Measurements from ENCODE around the gene SEC11A.
A peak's percentile ranks its signal among the peaks of the same experiment; 100 is the strongest.
"Not testable (repeated sequence)": the region's sequence is repeated elsewhere in the genome, so short reads cannot be mapped to it uniquely, and the experiment has no call there.

SEC11A gene

DNA sequence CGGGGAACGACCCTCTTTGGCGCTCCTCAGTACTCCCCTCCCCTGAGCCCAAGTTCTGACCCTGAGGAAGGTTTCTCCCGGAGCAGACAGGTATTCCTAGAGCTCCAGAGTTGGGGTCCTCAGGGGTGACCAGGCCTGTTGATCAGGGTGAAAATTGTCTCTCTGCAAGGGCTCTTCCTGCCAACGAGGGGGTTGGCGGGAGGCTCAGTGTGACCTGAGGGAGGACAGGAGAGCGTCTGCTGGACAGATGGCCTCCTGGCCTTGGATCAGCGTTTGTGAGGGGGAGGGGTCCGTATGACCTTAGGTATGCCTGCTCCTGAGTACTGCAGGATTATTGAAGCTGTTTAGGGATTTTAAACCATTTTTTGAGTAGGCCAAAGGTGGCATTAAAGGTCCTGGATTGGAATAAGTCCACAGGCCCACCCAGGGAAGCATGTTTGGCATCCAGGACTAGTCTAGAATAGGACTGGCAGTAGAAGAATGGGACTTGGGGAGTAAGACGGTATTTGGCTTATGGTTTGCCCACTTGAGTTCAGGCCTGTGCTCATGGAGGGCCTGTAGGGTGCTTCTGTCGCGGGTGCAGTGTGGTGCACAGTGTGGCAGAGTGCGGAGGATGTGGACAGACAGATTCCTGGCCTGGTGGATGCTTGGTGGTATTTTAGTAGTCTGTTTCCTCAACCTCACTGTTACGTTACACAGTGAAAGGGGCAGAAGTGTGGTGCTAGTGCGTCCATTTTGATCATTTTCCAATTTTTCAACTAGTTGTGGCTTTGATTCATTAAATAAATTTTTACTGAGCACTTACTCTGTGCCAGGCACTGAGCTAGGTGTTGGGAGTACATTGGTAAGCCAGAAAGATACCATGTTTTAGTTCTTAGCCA, 33.4 kb upstream of the SEC11A start:
- peak overlapping the region; percentile 78 for H3K27ac Mint-ChIP-seq
- peak overlapping the region; percentile 88 for H3K4me3 Mint-ChIP-seq
- H3K4me1 Mint-ChIP-seq: peaks cover 42% of the 10 kb centered on the region
- DNase-seq (ENCODE audit: low spot score in 2 of 2) (peak; percentile 20 to 30), ATAC-seq (ENCODE audit: low read depth) (no peak)
- H3K36me3 Mint-ChIP-seq: peaks cover 5% of the 10 kb centered on the region
- H3K9me3 Mint-ChIP-seq: no peaks in the 10 kb centered on the region
- H3K27me3 Mint-ChIP-seq: no peaks in the 10 kb centered on the region

DNA sequence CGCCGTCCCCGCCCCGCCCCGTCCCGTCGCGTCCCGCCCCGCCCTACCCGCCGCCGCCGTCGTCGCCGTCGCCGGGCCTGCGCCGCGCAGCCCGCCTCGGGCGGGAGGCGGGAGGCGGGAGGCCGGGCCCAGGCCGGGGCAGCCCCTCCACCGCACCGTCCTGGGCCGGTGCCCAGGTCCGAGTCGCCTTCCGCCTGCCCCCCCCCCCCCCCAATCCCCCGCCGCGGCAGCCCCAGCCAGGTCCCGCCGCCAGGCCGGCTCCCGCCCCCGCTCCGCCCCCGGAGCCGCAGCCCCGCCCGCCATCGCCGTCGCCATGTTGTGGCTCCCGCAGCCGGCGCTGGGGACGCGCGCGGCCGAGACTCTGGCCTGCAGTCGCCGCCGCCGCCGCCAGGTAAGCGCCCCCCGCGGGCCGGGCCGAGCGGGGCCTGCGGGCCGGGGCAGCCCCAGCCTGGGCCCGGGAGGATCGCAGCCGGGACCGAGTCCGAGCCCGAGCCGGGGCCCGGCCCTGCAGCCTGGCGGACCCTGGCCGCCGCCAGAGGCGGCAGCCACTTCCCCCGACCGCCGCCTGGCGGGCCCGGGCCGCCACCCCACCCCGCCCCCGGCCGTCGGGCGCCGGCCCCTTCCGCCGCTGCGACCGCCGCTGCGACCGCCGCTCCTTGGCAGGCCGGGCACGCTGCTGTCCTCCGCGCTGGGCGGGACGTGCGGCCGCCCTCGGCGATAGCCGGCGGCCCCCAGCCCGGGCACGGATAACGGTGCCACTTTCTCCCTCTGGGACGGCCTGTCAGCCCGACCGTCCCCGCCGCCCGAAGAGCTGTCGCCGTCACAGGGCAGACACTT, 32.6 kb upstream of the SEC11A start, which contains the start of gene ZNF592:
ZNF592 (plus strand) TSS at position 319 of the 837 bp plus-strand sequence. CDS start 34,084 bp downstream, outside the sequence.
- DNase-seq (ENCODE audit: low spot score in 2 of 2): peak; percentile 79 to 88
- peak within 1 kb of the TSS; percentile 95 for H3K27ac Mint-ChIP-seq
- no peaks in the 10 kb centered on the region for H3K27me3 Mint-ChIP-seq
- ATAC-seq (ENCODE audit: low read depth): peak; percentile 66
- peak within 1 kb of the TSS; percentile 90 for H3K4me3 Mint-ChIP-seq
- peaks cover 42% of the 10 kb centered on the region for H3K4me1 Mint-ChIP-seq
- no peaks in the 10 kb centered on the region for H3K9me3 Mint-ChIP-seq
- H3K36me3 Mint-ChIP-seq: peaks cover 5% of the 10 kb centered on the region

DNA sequence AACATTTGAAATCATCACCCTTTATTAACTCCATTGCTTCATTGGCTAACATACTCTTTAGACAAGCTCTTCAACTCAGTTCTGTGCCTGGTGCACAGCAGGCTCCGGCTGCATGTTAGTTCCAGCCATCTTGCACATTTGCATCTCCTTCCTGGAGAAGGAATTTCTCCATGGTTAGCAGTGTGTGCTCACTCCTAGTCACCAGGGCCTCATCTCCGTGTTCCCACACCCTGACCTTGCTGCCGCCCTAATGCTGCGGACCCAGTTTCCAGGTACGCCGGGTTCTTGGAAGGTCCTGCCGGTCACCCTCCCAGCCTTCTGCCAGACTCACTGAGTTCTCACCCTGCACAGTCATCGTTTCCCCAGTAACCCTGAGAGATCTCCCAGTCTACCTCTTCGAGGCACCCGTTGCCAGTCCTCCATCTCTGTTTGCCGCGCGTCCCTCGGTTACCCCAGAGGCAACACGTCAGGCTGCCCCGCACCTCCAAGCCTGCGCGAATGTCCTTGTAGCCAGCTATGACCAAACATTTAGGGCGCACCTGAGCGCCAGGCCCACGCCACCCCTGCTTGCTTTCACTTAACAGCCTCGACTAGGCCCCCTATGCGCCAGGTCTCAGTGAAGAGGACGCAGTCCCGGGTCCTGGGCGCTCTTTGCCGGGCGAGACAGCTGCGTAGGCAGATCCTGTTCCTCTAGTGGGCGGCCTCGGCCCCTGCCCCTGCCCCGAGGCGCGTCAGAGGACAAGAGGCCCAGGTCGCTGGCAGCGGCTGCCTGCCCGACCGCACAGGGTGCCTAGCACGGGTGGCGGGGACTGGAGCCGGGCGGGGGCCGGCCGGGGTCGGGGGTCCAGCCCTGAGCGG, 31.7 kb upstream of the SEC11A start:
- ATAC-seq (ENCODE audit: low read depth) (peak; percentile 63), DNase-seq (ENCODE audit: low spot score in 2 of 2) (peak; percentile 67 to 83)
- Mint-ChIP-seq H3K27me3 (no peaks in the 10 kb centered on the region), H3K4me1 (peaks cover 38% of the 10 kb centered on the region), H3K9me3 (no peaks in the 10 kb centered on the region), H3K4me3 (peak overlapping the region; percentile 90), H3K36me3 (peaks cover 3% of the 10 kb centered on the region), H3K27ac (peak overlapping the region; percentile 95)

DNA sequence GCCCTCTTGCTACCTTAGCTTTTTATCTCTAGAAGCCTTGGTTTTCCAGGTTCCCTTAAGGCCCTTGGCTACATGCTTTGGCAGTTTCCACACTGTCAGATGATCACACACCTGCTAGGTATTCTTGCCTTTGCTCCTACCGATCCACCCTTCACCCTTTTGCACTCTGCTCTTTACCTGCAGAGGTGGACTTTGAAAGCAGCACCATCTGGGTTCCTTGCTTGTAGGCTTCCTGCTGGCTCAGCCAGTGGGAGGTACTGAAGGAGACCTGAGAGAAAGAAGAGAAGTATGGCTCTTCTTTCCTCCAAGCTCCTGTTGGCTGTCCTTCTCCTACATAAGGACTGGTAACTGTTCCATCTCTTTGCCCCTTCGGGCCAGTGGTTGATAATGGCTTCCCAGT, 25.2 kb upstream of the SEC11A start:
- no peaks in the 10 kb centered on the region for H3K27me3 Mint-ChIP-seq
- H3K27ac Mint-ChIP-seq: no peak overlapping the region
- peaks cover 21% of the 10 kb centered on the region for H3K4me1 Mint-ChIP-seq
- H3K9me3 Mint-ChIP-seq: no peaks in the 10 kb centered on the region
- no peaks in the 10 kb centered on the region for H3K36me3 Mint-ChIP-seq
- H3K4me3 Mint-ChIP-seq: no peak overlapping the region
- ATAC-seq (ENCODE audit: low read depth): no peak
- DNase-seq (ENCODE audit: low spot score in 2 of 2): no peak

DNA sequence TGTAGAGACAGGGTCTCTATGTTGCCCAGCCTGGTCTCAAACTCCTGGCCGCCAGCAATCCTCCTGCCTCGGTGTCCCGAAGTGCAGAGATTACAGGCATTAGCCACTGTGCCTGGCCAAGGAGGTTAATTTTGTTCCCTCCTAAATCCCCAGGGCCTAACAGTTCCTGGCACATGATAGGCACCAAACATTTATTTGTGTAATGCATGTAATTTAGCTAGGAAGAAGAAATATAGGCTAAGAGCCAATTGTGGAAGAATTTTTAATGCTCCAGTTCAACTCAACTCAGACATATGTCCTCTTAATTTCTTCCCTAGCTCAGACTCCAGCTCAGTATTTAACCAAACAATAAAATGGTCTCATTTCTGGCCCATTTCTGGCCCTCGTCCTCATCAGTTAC, 24.8 kb upstream of the SEC11A start:
- no peak overlapping the region for H3K4me3 Mint-ChIP-seq
- ATAC-seq (ENCODE audit: low read depth) (no peak), DNase-seq (ENCODE audit: low spot score in 2 of 2) (no peak)
- H3K36me3 Mint-ChIP-seq: no peaks in the 10 kb centered on the region
- peaks cover 21% of the 10 kb centered on the region for H3K4me1 Mint-ChIP-seq
- no peaks in the 10 kb centered on the region for H3K27me3 Mint-ChIP-seq
- H3K9me3 Mint-ChIP-seq: no peaks in the 10 kb centered on the region
- H3K27ac Mint-ChIP-seq: no peak overlapping the region

DNA sequence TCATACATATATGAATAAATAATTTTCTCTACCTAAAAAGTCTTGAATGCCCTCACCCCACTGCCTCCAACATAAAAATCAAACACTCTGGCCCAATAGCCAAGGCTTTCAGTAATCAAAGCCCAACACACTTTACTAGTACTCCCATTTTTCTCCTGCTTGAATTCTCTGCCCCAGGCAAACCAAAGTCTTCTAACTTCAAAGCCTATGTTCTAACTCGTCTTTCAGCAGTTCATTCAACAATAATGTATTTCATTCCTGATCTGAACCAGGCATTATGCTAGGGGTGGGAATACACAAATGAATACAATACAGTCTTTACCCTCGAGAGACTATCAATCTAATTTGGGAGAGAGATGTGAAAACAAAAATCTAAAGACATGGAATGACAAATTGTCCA, 21.1 kb upstream of the SEC11A start:
- Mint-ChIP-seq H3K36me3 (no peaks in the 10 kb centered on the region), H3K27ac (peak overlapping the region; percentile 78), H3K9me3 (no peaks in the 10 kb centered on the region), H3K4me1 (peaks cover 35% of the 10 kb centered on the region), H3K27me3 (no peaks in the 10 kb centered on the region), H3K4me3 (no peak overlapping the region)
- ATAC-seq (ENCODE audit: low read depth) (no peak), DNase-seq (ENCODE audit: low spot score in 2 of 2) (no peak)

DNA sequence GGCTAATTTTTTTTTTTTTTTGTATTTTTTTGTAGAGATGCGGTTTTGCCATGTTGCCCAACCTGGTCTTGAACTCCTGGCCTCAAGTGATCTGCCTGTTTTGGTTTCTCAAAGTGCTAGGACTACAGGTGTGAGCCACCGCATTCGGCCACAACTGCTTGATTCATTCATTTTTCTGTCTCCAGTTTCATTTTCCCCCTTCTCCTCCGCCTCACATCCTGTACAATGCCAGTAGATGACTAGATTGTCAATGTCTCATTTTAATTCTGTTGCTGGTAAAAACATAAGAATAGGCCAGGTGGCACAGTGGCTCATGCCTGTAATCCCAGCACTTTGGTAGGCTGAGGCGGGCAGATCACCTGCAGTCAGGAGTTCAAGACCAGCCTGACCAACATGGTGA, 20.4 kb upstream of the SEC11A start:
- H3K36me3 Mint-ChIP-seq: no peaks in the 10 kb centered on the region
- ATAC-seq (ENCODE audit: low read depth) (peak; percentile 45), DNase-seq (ENCODE audit: low spot score in 2 of 2) (peak in 1 of 2 donors; percentile 26)
- H3K27me3 Mint-ChIP-seq: no peaks in the 10 kb centered on the region
- peaks cover 32% of the 10 kb centered on the region for H3K4me1 Mint-ChIP-seq
- no peaks in the 10 kb centered on the region for H3K9me3 Mint-ChIP-seq
- H3K27ac Mint-ChIP-seq: peak overlapping the region; percentile 78
- peak overlapping the region; percentile 33 for H3K4me3 Mint-ChIP-seq

DNA sequence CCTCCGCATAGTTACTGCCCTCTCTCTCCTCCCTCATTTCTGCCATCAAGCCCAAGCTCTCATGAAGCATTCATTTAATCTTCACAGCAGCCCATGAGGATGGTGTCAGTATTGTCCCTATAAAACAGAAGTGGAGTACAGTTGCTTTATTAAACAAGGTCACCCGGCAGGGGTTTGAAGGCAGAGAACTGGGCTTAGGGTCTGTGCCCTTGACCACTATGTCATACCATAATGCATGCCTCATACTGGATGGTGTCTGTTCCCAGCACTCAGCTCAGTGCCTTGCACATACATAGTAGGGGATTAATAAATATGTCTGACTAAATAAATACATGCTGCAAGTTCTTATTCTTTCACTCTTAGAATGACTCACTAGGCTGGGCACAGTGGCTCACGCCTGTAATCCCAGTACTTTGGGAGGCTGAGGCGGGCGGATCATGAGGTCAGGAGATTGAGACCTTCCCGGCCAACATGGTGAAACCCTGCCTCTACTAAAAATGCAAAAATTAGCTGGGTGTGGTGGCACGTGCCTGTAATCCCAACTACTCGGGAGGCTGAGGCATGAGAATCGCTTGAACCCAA, 19.6 kb upstream of the SEC11A start:
- not testable (repeated sequence) for H3K27me3 Mint-ChIP-seq; H3K36me3 Mint-ChIP-seq; DNase-seq (ENCODE audit: low spot score in 2 of 2); H3K9me3 Mint-ChIP-seq
- Mint-ChIP-seq H3K27ac (peak overlapping the region; percentile 87), H3K4me1 (peaks cover 31% of the 10 kb centered on the region), H3K4me3 (peak overlapping the region; percentile 78)
- peak; percentile 33 for ATAC-seq (ENCODE audit: low read depth)

DNA sequence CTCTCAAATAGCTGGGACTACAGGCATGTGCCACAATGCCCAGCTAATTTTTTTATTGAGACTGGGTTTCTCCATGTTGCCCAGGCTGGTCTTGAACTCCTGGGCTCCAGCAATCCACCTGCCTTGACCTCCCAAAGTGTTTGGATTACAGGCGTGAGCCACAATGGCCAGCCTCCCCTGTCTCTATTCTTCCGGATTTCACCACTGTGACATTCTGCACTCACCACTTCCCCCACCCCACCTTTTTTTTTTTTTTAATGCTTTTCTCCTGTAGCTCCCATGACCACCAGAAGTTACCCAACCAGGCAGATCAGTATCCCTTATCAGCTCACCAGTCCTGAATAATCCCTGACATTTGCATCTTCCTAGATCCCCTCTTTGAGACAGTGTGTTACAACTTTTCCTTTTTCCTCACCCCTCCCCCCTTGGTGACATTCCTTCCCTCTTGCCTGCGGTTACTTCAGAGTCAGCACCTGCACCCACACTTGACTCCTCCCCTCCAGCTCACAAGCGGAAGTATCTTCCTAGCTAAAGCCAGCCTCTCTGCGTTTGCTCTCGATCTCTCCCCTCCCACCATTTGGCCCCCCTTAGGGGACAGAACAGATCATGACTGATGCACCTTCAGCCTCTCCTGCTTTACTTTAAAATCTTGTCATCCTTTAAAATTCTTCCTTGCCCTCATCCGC, 19.0 kb upstream of the SEC11A start:
- H3K36me3 Mint-ChIP-seq: no peaks in the 10 kb centered on the region
- peaks cover 31% of the 10 kb centered on the region for H3K4me1 Mint-ChIP-seq
- peak; percentile 54 to 65 for DNase-seq (ENCODE audit: low spot score in 2 of 2)

DNA sequence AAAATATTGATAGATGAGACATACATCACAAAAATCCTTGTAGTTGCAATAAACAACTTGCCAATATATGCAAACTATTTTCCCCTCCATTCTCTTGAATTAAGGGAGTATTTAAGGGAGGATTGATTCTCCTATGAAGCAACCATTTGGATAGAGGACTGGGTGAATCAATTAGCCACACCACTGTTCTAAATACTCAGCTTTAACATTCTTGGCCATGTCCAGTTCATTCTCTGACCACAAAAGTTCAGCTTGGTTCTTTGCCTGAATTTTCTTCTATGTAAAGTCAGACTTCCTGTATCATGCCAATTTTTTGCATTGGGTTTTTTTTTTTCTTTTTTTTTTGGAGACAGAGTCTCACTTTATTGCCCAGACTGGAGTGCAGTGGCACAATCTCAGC, 15.8 kb upstream of the SEC11A start:
- Mint-ChIP-seq H3K4me3 (no peak overlapping the region), H3K9me3 (no peaks in the 10 kb centered on the region), H3K27ac (no peak overlapping the region), H3K36me3 (no peaks in the 10 kb centered on the region), H3K4me1 (peaks cover 35% of the 10 kb centered on the region), H3K27me3 (no peaks in the 10 kb centered on the region)
- DNase-seq (ENCODE audit: low spot score in 2 of 2) (no peak), ATAC-seq (ENCODE audit: low read depth) (no peak)

More for the DNA sequence above, 19.0 kb upstream of the SEC11A start:
- peak overlapping the region; percentile 78 for H3K4me3 Mint-ChIP-seq
- no peaks in the 10 kb centered on the region for H3K27me3 Mint-ChIP-seq
- peak; percentile 91 for ATAC-seq (ENCODE audit: low read depth)
- H3K27ac Mint-ChIP-seq: peak overlapping the region; percentile 87
- no peaks in the 10 kb centered on the region for H3K9me3 Mint-ChIP-seq

DNA sequence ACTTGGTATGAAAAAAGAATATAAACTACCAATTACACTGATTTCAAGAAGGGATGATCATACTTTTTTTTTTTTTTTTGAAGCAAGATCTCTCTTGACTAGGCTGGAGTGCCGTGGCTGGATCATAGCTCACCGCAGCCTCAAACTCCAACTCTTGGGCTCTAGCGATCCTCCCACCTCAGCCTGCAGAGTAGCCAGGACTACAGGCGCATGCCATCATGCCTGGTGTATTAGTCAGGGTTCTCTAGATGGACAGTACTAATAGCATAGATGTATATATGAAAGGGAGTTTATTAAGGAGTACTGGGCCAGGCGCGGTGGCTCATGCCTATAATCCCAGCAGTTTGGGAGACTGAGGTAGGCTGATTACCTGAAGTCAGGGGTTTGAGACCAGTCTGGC, 11.5 kb upstream of the SEC11A start:
- peak overlapping the region; percentile 35 for H3K27ac Mint-ChIP-seq
- no peaks in the 10 kb centered on the region for H3K36me3 Mint-ChIP-seq
- DNase-seq (ENCODE audit: low spot score in 2 of 2) (no peak), ATAC-seq (ENCODE audit: low read depth) (no peak)
- H3K9me3 Mint-ChIP-seq: no peaks in the 10 kb centered on the region
- H3K27me3 Mint-ChIP-seq: no peaks in the 10 kb centered on the region
- H3K4me3 Mint-ChIP-seq: no peak overlapping the region
- H3K4me1 Mint-ChIP-seq: peaks cover 22% of the 10 kb centered on the region

DNA sequence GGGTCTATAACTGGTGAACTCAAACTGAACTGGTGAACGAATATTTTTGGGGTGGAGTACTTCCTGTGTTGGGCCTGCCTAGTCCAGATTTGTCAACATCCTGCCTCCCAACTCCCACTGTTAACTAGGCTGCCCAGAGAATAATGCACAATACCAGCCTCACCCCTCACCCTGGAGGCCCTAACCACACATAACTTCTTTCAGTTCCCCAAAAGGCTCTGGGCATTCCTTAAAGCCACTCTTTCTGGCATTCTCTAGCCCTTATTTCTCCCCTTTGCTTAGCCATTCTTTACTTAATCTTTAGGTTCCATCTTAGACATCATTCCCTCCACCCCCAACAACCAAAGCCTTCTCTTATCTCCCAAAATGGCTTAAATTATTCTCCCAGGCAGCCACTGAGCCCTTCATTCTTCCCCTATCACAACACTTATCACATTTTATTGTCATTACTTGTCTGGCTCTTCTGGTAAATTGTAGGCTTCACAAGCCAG, 9.1 kb upstream of the SEC11A start:
- Mint-ChIP-seq H3K4me3 (peak overlapping the region; percentile 67), H3K27ac (peak overlapping the region; percentile 76), H3K4me1 (peaks cover 34% of the 10 kb centered on the region), H3K36me3 (no peaks in the 10 kb centered on the region), H3K27me3 (no peaks in the 10 kb centered on the region), H3K9me3 (no peaks in the 10 kb centered on the region)
- ATAC-seq (ENCODE audit: low read depth): peak; percentile 85
- no peak for DNase-seq (ENCODE audit: low spot score in 2 of 2)

DNA sequence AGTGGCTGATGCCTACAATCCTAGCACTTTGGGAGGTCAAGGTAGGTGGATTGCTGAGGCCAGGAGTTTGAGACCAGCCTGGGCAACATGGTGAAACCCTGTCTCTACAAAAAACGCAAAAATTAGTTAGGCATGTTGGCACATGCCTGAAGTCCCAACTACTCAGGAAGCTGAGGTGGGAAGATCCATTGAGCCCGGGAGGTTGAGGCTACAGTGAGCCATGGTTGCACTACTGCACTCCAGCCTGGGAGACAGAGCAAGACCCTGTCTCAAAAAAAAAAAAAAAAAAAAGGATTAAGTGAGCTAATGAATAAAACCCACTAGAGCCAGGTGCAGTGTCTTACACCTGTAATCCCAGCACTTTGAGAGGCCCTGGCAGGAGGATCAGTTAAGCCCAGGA, 6.7 kb upstream of the SEC11A start:
- DNase-seq (ENCODE audit: low spot score in 2 of 2) (no peak), ATAC-seq (ENCODE audit: low read depth) (no peak)
- H3K4me1 Mint-ChIP-seq: peaks cover 29% of the 10 kb centered on the region
- H3K4me3 Mint-ChIP-seq: no peak overlapping the region
- H3K36me3 Mint-ChIP-seq: no peaks in the 10 kb centered on the region
- H3K27ac Mint-ChIP-seq: peak overlapping the region; percentile 38
- H3K27me3 Mint-ChIP-seq: no peaks in the 10 kb centered on the region
- no peaks in the 10 kb centered on the region for H3K9me3 Mint-ChIP-seq

Measured in memory B cell (primary cell).